ENCODE measurements around the gene KLHDC1. TPM values are rescaled to one million over a fixed set of nuclear protein-coding genes. Genes with fewer than 3 reads are reported as not detected.

The KLHDC1 gene
- total RNA-seq, 1 experiment from 2014 or later = 0.98 TPM

DNA sequence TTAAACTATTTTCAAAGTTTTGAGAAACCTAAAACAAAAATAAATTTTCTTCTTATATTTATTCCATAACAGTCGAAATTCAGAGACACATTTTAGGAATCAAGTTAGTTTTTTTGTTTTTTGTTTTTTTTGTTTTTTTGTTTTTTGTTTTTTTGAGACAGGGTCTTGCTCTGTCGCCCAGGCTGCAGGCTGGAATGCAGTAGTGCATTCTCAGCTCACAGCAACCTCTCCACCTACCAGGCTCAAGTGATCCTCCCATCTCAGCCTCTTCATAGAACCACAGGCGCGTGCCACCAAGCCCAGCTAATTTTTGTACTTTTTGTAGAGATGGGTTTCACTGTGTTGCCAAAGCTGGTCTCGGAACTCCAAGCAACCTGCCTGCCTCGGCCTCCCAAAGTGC lies 39.4 kb upstream of the KLHDC1 start:
- Histone ChIP-seq H2AFZ (ENCODE audit: low read depth, low read length, poor library complexity, severe bottlenecking) (no peak overlapping the region), H3K36me3 (ENCODE audit: control insufficient read depth in 1 of 2, insufficient read depth in 2 of 2, low read length in 2 of 2) (peaks cover 14 to 16% of the 10 kb centered on the region in 2 experiments; a peak in 3 of 4 replicates), H4K20me1 (ENCODE audit: insufficient read depth) (no peaks in the 10 kb centered on the region), H3K4me3 (replicated peaks in 1 of 2; ENCODE audit: low read depth in 1 of 2, low read length in 2 of 2) (no peak overlapping the region), H3K79me2 (ENCODE audit: insufficient read depth, low read length) (peaks cover 2% of the 10 kb centered on the region; the same call in 1 of the 2 replicates), H3K27me3 (ENCODE audit: insufficient read depth, low read length) (no peaks in the 10 kb centered on the region), H3K9me3 (ENCODE audit: control insufficient read depth in 1 of 2, insufficient read depth in 1 of 2, low read depth in 1 of 2, low read length in 2 of 2) (no peaks in the 10 kb centered on the region), H3K4me2 (ENCODE audit: low read length) (no peak overlapping the region), H3K9me2 (ENCODE audit: insufficient read depth) (no peaks in the 10 kb centered on the region), H3K27ac (ENCODE audit: low read depth, low read length) (no peak overlapping the region), H3K9ac (ENCODE audit: low read length) (no peak overlapping the region), H3K4me1 (ENCODE audit: control insufficient read depth in 1 of 2, insufficient read depth in 2 of 2, low read length in 2 of 2) (peaks cover 5 to 16% of the 10 kb centered on the region in 2 experiments; a peak in 3 of 4 replicates)
- TF ChIP-seq EGR1 (IDR thresholded peaks at IDR 0.05; ENCODE audit: low read depth) (no peak), FOSL1 (IDR thresholded peaks at IDR 0.05; ENCODE audit: low read depth) (no peak), EZH2phosphoT487 (IDR thresholded peaks at IDR 0.05; ENCODE audit: borderline replicate concordance) (no peak)
- ATAC-seq (no peak), DNase-seq (ENCODE audit: low read depth, low spot score) (no peak)
- RAD21 ChIA-PET (ENCODE audit: low non-redundant PET in 1 of 2, low total read pairs in 2 of 2, uncharacterized antibody in 2 of 2, unreplicated experiment in 2 of 2) = no interaction called here
- no TSS peak for BruUV-seq (replicated peaks)
- CTCF ChIA-PET = no interaction called here
- POLR2A ChIA-PET = no interaction called here
- intact Hi-C loops (cut with micrococcal nuclease) = no loop called here

DNA sequence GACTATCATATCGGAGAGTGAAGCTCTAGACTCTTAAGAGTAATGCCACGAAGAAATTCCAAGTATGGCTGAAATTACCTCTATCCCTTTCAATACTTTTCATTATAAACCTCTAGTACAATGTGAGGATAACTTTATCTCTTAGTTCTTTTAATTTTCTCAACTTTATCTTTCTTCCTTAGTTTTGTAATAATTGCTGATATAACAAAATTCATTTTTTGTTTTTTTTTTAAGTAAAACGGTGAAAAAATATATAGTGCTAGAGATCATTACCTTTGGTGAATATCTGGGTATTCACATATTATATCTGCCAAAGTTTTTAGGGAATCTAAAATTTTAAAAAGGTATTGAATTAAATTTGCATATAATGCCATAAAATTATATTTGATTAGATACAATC lies 38.4 kb upstream of the KLHDC1 start:
- intact Hi-C loops (cut with micrococcal nuclease) = no loop called here
- Histone ChIP-seq H3K4me3 (replicated peaks in 1 of 2; ENCODE audit: low read depth in 1 of 2, low read length in 2 of 2) (no peak overlapping the region), H3K27ac (ENCODE audit: low read depth, low read length) (no peak overlapping the region), H3K27me3 (ENCODE audit: insufficient read depth, low read length) (no peaks in the 10 kb centered on the region), H3K9me2 (ENCODE audit: insufficient read depth) (no peaks in the 10 kb centered on the region), H3K79me2 (ENCODE audit: insufficient read depth, low read length) (no peaks in the 10 kb centered on the region; the same call in 1 of the 2 replicates), H3K4me2 (ENCODE audit: low read length) (no peak overlapping the region), H4K20me1 (ENCODE audit: insufficient read depth) (no peaks in the 10 kb centered on the region), H2AFZ (ENCODE audit: low read depth, low read length, poor library complexity, severe bottlenecking) (no peak overlapping the region), H3K4me1 (ENCODE audit: control insufficient read depth in 1 of 2, insufficient read depth in 2 of 2, low read length in 2 of 2) (peaks cover 5 to 20% of the 10 kb centered on the region in 2 experiments; a peak in 3 of 4 replicates), H3K9me3 (ENCODE audit: control insufficient read depth in 1 of 2, insufficient read depth in 1 of 2, low read depth in 1 of 2, low read length in 2 of 2) (no peaks in the 10 kb centered on the region), H3K36me3 (ENCODE audit: control insufficient read depth in 1 of 2, insufficient read depth in 2 of 2, low read length in 2 of 2) (peaks cover 14 to 16% of the 10 kb centered on the region in 2 experiments; a peak in 3 of 4 replicates), H3K9ac (ENCODE audit: low read length) (no peak overlapping the region)
- ChIA-PET POLR2A (no interaction called here), RAD21 (ENCODE audit: low non-redundant PET in 1 of 2, low total read pairs in 2 of 2, uncharacterized antibody in 2 of 2, unreplicated experiment in 2 of 2) (no interaction called here), CTCF (no interaction called here)
- no TSS peak for BruUV-seq (replicated peaks)
- DNase-seq (ENCODE audit: low read depth, low spot score) = no peak
- no peak for ATAC-seq
- TF ChIP-seq ZFX (IDR thresholded peaks at IDR 0.05) (no peak), SRF (IDR thresholded peaks at IDR 0.05; ENCODE audit: low read depth) (no peak), ZBTB33 (IDR thresholded peaks at IDR 0.05; ENCODE audit: extremely low read depth, insufficient replicate concordance, low read length) (no peak), RAD21 (IDR thresholded peaks at IDR 0.05; ENCODE audit: low read depth) (no peak), POLR2AphosphoS5 (IDR thresholded peaks at IDR 0.05; ENCODE audit: low read depth, low read length) (no peak), EZH2phosphoT487 (IDR thresholded peaks at IDR 0.05; ENCODE audit: borderline replicate concordance) (no peak), CTCF (IDR thresholded peaks at IDR 0.05 in 2 of 3, conservative IDR thresholded peaks at IDR 0.05 in 1 of 3; ENCODE audit: borderline replicate concordance in 1 of 3, insufficient read depth in 1 of 3, low read depth in 2 of 3, low read length in 2 of 3) (no peak), CEBPB (IDR thresholded peaks at IDR 0.05; ENCODE audit: low read depth) (no peak), EGR1 (IDR thresholded peaks at IDR 0.05; ENCODE audit: low read depth) (no peak), ELF1 (IDR thresholded peaks at IDR 0.05; ENCODE audit: borderline replicate concordance, low read depth) (no peak)
- TF ChIP-seq, protein P1, sequence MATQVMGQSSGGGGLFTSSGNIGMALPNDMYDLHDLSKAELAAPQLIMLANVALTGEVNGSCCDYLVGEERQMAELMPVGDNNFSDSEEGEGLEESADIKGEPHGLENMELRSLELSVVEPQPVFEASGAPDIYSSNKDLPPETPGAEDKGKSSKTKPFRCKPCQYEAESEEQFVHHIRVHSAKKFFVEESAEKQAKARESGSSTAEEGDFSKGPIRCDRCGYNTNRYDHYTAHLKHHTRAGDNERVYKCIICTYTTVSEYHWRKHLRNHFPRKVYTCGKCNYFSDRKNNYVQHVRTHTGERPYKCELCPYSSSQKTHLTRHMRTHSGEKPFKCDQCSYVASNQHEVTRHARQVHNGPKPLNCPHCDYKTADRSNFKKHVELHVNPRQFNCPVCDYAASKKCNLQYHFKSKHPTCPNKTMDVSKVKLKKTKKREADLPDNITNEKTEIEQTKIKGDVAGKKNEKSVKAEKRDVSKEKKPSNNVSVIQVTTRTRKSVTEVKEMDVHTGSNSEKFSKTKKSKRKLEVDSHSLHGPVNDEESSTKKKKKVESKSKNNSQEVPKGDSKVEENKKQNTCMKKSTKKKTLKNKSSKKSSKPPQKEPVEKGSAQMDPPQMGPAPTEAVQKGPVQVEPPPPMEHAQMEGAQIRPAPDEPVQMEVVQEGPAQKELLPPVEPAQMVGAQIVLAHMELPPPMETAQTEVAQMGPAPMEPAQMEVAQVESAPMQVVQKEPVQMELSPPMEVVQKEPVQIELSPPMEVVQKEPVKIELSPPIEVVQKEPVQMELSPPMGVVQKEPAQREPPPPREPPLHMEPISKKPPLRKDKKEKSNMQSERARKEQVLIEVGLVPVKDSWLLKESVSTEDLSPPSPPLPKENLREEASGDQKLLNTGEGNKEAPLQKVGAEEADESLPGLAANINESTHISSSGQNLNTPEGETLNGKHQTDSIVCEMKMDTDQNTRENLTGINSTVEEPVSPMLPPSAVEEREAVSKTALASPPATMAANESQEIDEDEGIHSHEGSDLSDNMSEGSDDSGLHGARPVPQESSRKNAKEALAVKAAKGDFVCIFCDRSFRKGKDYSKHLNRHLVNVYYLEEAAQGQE (IDR thresholded peaks at IDR 0.05; ENCODE audit: low read depth) = no peak
- TF ChIP-seq, protein P2, sequence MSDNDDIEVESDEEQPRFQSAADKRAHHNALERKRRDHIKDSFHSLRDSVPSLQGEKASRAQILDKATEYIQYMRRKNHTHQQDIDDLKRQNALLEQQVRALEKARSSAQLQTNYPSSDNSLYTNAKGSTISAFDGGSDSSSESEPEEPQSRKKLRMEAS (IDR thresholded peaks at IDR 0.05) = no peak

Measured in HCT116 (cell line).